Measurements from ENCODE around the gene ATOSB. TPM values are rescaled to one million over a fixed set of nuclear protein-coding genes. Genes with fewer than 3 reads are reported as not detected.

Gene ATOSB
- total and polyA plus RNA-seq, 9 donors: 6.4 to 12.5 (median 11.2) TPM

- H3K27me3 ChIP-seq (ENCODE audit: control insufficient read depth, insufficient read depth, low read length): no peaks in the 10 kb centered on the region
- no peaks in the 10 kb centered on the region for H3K9me3 ChIP-seq (replicated peaks; ENCODE audit: control insufficient read depth, low read depth, low read length)
- peak within 1 kb of the TSS; percentile 98 for H3K27ac ChIP-seq (ENCODE audit: low read length)
- H3K4me3 ChIP-seq (ENCODE audit: low read length): peak within 1 kb of the TSS; percentile 94
- peaks cover 26% of the 10 kb centered on the region for H3K4me1 ChIP-seq (ENCODE audit: control insufficient read depth, insufficient read depth, low read length)
- peak; percentile 100 for DNase-seq
- 6% methylated on average over 43 of the region's 54 CpGs for WGBS (ENCODE audit: insufficient coverage)
- H3K36me3 ChIP-seq (ENCODE audit: control insufficient read depth, insufficient read depth, low read length): peaks cover 51% of the 10 kb centered on the region
Measured at GRCh38 chr9:35072461-35073278, 43.0 kb downstream of the ATOSB start, which contains the start of gene VCP. Gene VCP (minus strand): TSS chr9:35072625. CDS start chr9:35072353, 272 bp downstream.

GRCh38 chr9:35071814-35072460 lies 43.7 kb downstream of the ATOSB start:
- peak; percentile 93 for DNase-seq
- H3K36me3 ChIP-seq (ENCODE audit: control insufficient read depth, insufficient read depth, low read length): peaks cover 51% of the 10 kb centered on the region
- H3K4me1 ChIP-seq (ENCODE audit: control insufficient read depth, insufficient read depth, low read length): peaks cover 26% of the 10 kb centered on the region
- H3K27me3 ChIP-seq (ENCODE audit: control insufficient read depth, insufficient read depth, low read length): no peaks in the 10 kb centered on the region
- peak overlapping the region; percentile 98 for H3K27ac ChIP-seq (ENCODE audit: low read length)
- WGBS (ENCODE audit: insufficient coverage): under 1% methylated on average over 79 of the region's 79 CpGs
- no peaks in the 10 kb centered on the region for H3K9me3 ChIP-seq (replicated peaks; ENCODE audit: control insufficient read depth, low read depth, low read length)
- H3K4me3 ChIP-seq (ENCODE audit: low read length): peak overlapping the region; percentile 94

- under 1% methylated on average over 11 of the region's 20 CpGs for WGBS (ENCODE audit: insufficient coverage)
- peaks cover 26% of the 10 kb centered on the region for H3K4me1 ChIP-seq (ENCODE audit: control insufficient read depth, insufficient read depth, low read length)
- peaks cover 51% of the 10 kb centered on the region for H3K36me3 ChIP-seq (ENCODE audit: control insufficient read depth, insufficient read depth, low read length)
- H3K9me3 ChIP-seq (replicated peaks; ENCODE audit: control insufficient read depth, low read depth, low read length): no peaks in the 10 kb centered on the region
- H3K27ac ChIP-seq (ENCODE audit: low read length): peak overlapping the region; percentile 98
- DNase-seq: peak; percentile 33
- H3K27me3 ChIP-seq (ENCODE audit: control insufficient read depth, insufficient read depth, low read length): no peaks in the 10 kb centered on the region
- peak overlapping the region; percentile 94 for H3K4me3 ChIP-seq (ENCODE audit: low read length)
Measured at GRCh38 chr9:35070823-35071813, 44.5 kb downstream of the ATOSB start.

- no peaks in the 10 kb centered on the region for H3K9me3 ChIP-seq (replicated peaks; ENCODE audit: control insufficient read depth, low read depth, low read length)
- WGBS (ENCODE audit: insufficient coverage): 74% methylated on average over 3 of the region's 4 CpGs
- peaks cover 50% of the 10 kb centered on the region for H3K36me3 ChIP-seq (ENCODE audit: control insufficient read depth, insufficient read depth, low read length)
- no peaks in the 10 kb centered on the region for H3K27me3 ChIP-seq (ENCODE audit: control insufficient read depth, insufficient read depth, low read length)
- no peak for DNase-seq
- H3K4me3 ChIP-seq (ENCODE audit: low read length): no peak overlapping the region
- H3K4me1 ChIP-seq (ENCODE audit: control insufficient read depth, insufficient read depth, low read length): peaks cover 26% of the 10 kb centered on the region
- no peak overlapping the region for H3K27ac ChIP-seq (ENCODE audit: low read length)
Measured at GRCh38 chr9:35069020-35069419, 46.6 kb downstream of the ATOSB start.

- Histone ChIP-seq H3K27me3 (ENCODE audit: control insufficient read depth, insufficient read depth, low read length) (no peaks in the 10 kb centered on the region), H3K4me1 (ENCODE audit: control insufficient read depth, insufficient read depth, low read length) (peaks cover 22% of the 10 kb centered on the region), H3K27ac (ENCODE audit: low read length) (no peak overlapping the region), H3K9me3 (replicated peaks; ENCODE audit: control insufficient read depth, low read depth, low read length) (no peaks in the 10 kb centered on the region), H3K36me3 (ENCODE audit: control insufficient read depth, insufficient read depth, low read length) (peaks cover 66% of the 10 kb centered on the region), H3K4me3 (ENCODE audit: low read length) (no peak overlapping the region)
- no peak for DNase-seq
- no CpG with 5 or more reads among the region's 1 CpG for WGBS (ENCODE audit: insufficient coverage)
Measured at GRCh38 chr9:35067056-35067455, 48.6 kb downstream of the ATOSB start.

- no peaks in the 10 kb centered on the region for H3K4me1 ChIP-seq (ENCODE audit: control insufficient read depth, insufficient read depth, low read length)
Measured at GRCh38 chr9:35060548-35061207, 55.0 kb downstream of the ATOSB start.

GRCh38 chr9:35059438-35059837 lies 56.2 kb downstream of the ATOSB start:
- no peaks in the 10 kb centered on the region for H3K27me3 ChIP-seq (ENCODE audit: control insufficient read depth, insufficient read depth, low read length)
- H3K4me1 ChIP-seq (ENCODE audit: control insufficient read depth, insufficient read depth, low read length): no peaks in the 10 kb centered on the region
- no peak overlapping the region for H3K27ac ChIP-seq (ENCODE audit: low read length)
- 94% methylated on average over 5 of the region's 10 CpGs for WGBS (ENCODE audit: insufficient coverage)
- no peak overlapping the region for H3K4me3 ChIP-seq (ENCODE audit: low read length)
- peaks cover 81% of the 10 kb centered on the region for H3K36me3 ChIP-seq (ENCODE audit: control insufficient read depth, insufficient read depth, low read length)
- H3K9me3 ChIP-seq (replicated peaks; ENCODE audit: control insufficient read depth, low read depth, low read length): no peaks in the 10 kb centered on the region
- no peak for DNase-seq

More at GRCh38 chr9:35060548-35061207, 55.0 kb downstream of the ATOSB start:
- H3K36me3 ChIP-seq (ENCODE audit: control insufficient read depth, insufficient read depth, low read length): peaks cover 94% of the 10 kb centered on the region
- H3K9me3 ChIP-seq (replicated peaks; ENCODE audit: control insufficient read depth, low read depth, low read length): no peaks in the 10 kb centered on the region
- WGBS (ENCODE audit: insufficient coverage): 92% methylated on average over 10 of the region's 11 CpGs
- H3K27me3 ChIP-seq (ENCODE audit: control insufficient read depth, insufficient read depth, low read length): no peaks in the 10 kb centered on the region
- no peak for DNase-seq
- no peak overlapping the region for H3K27ac ChIP-seq (ENCODE audit: low read length)
- no peak overlapping the region for H3K4me3 ChIP-seq (ENCODE audit: low read length)

GRCh38 chr9:35057271-35057620 lies 58.4 kb downstream of the ATOSB start:
- H3K9me3 ChIP-seq (replicated peaks; ENCODE audit: control insufficient read depth, low read depth, low read length): no peaks in the 10 kb centered on the region
- H3K27ac ChIP-seq (ENCODE audit: low read length): no peak overlapping the region
- 98% methylated on average over 8 of the region's 8 CpGs for WGBS (ENCODE audit: insufficient coverage)
- no peaks in the 10 kb centered on the region for H3K27me3 ChIP-seq (ENCODE audit: control insufficient read depth, insufficient read depth, low read length)
- no peaks in the 10 kb centered on the region for H3K4me1 ChIP-seq (ENCODE audit: control insufficient read depth, insufficient read depth, low read length)
- peaks cover 73% of the 10 kb centered on the region for H3K36me3 ChIP-seq (ENCODE audit: control insufficient read depth, insufficient read depth, low read length)
- H3K4me3 ChIP-seq (ENCODE audit: low read length): no peak overlapping the region
- no peak for DNase-seq

- WGBS (ENCODE audit: insufficient coverage): 85% methylated on average over 4 of the region's 9 CpGs
- no peaks in the 10 kb centered on the region for H3K27me3 ChIP-seq (ENCODE audit: control insufficient read depth, insufficient read depth, low read length)
- H3K4me3 ChIP-seq (ENCODE audit: low read length): no peak overlapping the region
- H3K4me1 ChIP-seq (ENCODE audit: control insufficient read depth, insufficient read depth, low read length): no peaks in the 10 kb centered on the region
- H3K27ac ChIP-seq (ENCODE audit: low read length): no peak overlapping the region
- peaks cover 72% of the 10 kb centered on the region for H3K36me3 ChIP-seq (ENCODE audit: control insufficient read depth, insufficient read depth, low read length)
- no peak for DNase-seq
- H3K9me3 ChIP-seq (replicated peaks; ENCODE audit: control insufficient read depth, low read depth, low read length): no peaks in the 10 kb centered on the region
Measured at GRCh38 chr9:35056571-35057270, 58.9 kb downstream of the ATOSB start.
